Neural cell (in vitro differentiated cells): ENCODE results near the gene TLX3. TPM values are rescaled to one million over a fixed set of nuclear protein-coding genes. Genes with fewer than 3 reads are reported as not detected.

Experiments
- H2AFZ ChIP-seq: fragments of 200-600, 300-800 bp; sonication (generic), shearing (Covaris generic); 2 replicates; pipeline ENCODE4 v1.6.0; 2014; ENCODE audit warnings: low read depth, mild to moderate bottlenecking, antibody characterized with exemption, low read length, moderate library complexity
- H3F3A ChIP-seq: fragments of 200-600 bp; shearing (Covaris generic); 2 replicates; pipeline ENCODE4 v1.6.1; 2016; ENCODE audit warnings: mild to moderate bottlenecking, moderate library complexity, mixed read lengths, antibody characterized with exemption, low read length; ENCODE audit not compliant: insufficient read depth, poor library complexity, severe bottlenecking
- H3K27ac ChIP-seq: fragments of 200-600, 300-800 bp; sonication (generic), shearing (Covaris generic); 2 replicates; pipeline ENCODE4 v1.5.1; 2014; ENCODE audit warnings: mild to moderate bottlenecking, low read length, moderate library complexity
- H3K27me3 ChIP-seq: fragments of 300-800, 200-600 bp; sonication (generic), shearing (Covaris generic); 2 replicates; pipeline ENCODE4 v1.6.0; 2014; ENCODE audit warnings: mild to moderate bottlenecking, low read depth, low read length, moderate library complexity; ENCODE audit not compliant: insufficient read depth
- H3K36me3 ChIP-seq: fragments of 300-800, 200-600 bp; sonication (generic), shearing (Covaris generic); 2 replicates; pipeline ENCODE4 v1.5.1; 2014; ENCODE audit warnings: mild to moderate bottlenecking, antibody characterized with exemption, low read length, moderate library complexity; ENCODE audit not compliant: insufficient read depth
- H3K4me2 ChIP-seq: fragments of 300-800, 200-600 bp; sonication (generic), shearing (Covaris generic); 2 replicates; pipeline ENCODE4 v1.6.0; 2014; ENCODE audit warnings: mild to moderate bottlenecking, low read length
- H3K4me3 ChIP-seq: fragments of 300-800, 200-600 bp; sonication (generic), shearing (Covaris generic); 2 replicates; pipeline ENCODE4 v1.5.1; 2014; ENCODE audit warnings: mild to moderate bottlenecking, low read length, moderate library complexity
- H3K79me2 ChIP-seq: fragments of 200-600 bp; shearing (Covaris generic); replicated peaks from 2 replicates; pipeline ENCODE4 v1.6.0; 2014; ENCODE audit warnings: mild to moderate bottlenecking, low read length, moderate library complexity; ENCODE audit not compliant: insufficient read depth
- H3K9ac ChIP-seq: fragments of 300-800, 200-600 bp; sonication (generic), shearing (Covaris generic); 2 replicates; pipeline ENCODE4 v1.6.1; 2016; ENCODE audit warnings: mild to moderate bottlenecking, low read length, mixed read lengths
- H3K9me2 ChIP-seq: fragments of 200-600 bp; shearing (Covaris generic); 2 replicates; pipeline ENCODE4 v1.6.1; 2016; ENCODE audit warnings: mild to moderate bottlenecking, low read length, mixed read lengths; ENCODE audit not compliant: insufficient read depth
- H3K9me3 ChIP-seq: fragments of 200-600, 300-800 bp; sonication (generic), shearing (Covaris generic); 2 replicates; pipeline ENCODE4 v1.6.1; 2016; ENCODE audit warnings: mild to moderate bottlenecking, mixed run types, low read length, moderate library complexity, mixed read lengths
- H4K20me1 ChIP-seq: fragments of 200-600 bp; shearing (Covaris generic); 2 replicates; pipeline ENCODE4 v1.6.1; 2016; ENCODE audit warnings: mild to moderate bottlenecking, mixed run types; ENCODE audit not compliant: insufficient read depth
- EP300 ChIP-seq: fragments of 450-650 bp; conservative IDR thresholded peaks from 2 replicates; pipeline ENCODE4 v1.6.1; 2014; ENCODE audit warnings: antibody characterized with exemption, mild to moderate bottlenecking, moderate library complexity; ENCODE audit not compliant: poor library complexity, severe bottlenecking
- EZH2 ChIP-seq: fragments of 200-600, 300-800 bp; shearing (Covaris generic), sonication (generic); IDR thresholded peaks from 2 replicates; pipeline ENCODE4 v1.6.1; 2014; ENCODE audit warnings: antibody characterized with exemption, low read length, borderline replicate concordance, mild to moderate bottlenecking; ENCODE audit not compliant: insufficient read depth, poor library complexity, severe bottlenecking
- MXI1 ChIP-seq: fragments of 450-650 bp; conservative IDR thresholded peaks from 2 replicates; pipeline ENCODE4 v1.6.1; 2014; ENCODE audit warnings: antibody characterized with exemption, mild to moderate bottlenecking; ENCODE audit not compliant: poor library complexity, severe bottlenecking
- POLR2AphosphoS5 ChIP-seq: IDR thresholded peaks from 2 replicates; pipeline ENCODE4 v1.6.1; 2012
- RAD21 ChIP-seq: fragments of 450-650 bp; conservative IDR thresholded peaks from 2 replicates; pipeline ENCODE4 v1.6.1; 2014; ENCODE audit warnings: antibody characterized with exemption, mild to moderate bottlenecking, moderate library complexity
- SMC3 ChIP-seq: fragments of 450-650 bp; conservative IDR thresholded peaks from 2 replicates; pipeline ENCODE4 v1.6.1; 2014; ENCODE audit warnings: antibody characterized with exemption, mild to moderate bottlenecking, moderate library complexity; ENCODE audit not compliant: poor library complexity
- TAF1 ChIP-seq: IDR thresholded peaks from 2 replicates; pipeline ENCODE4 v1.6.1; 2012; ENCODE audit warnings: low read depth
- polyA plus RNA-seq: library from polyadenylated mRNA; depleted of rRNA; stranded (reverse); fragments of >200 nt; gene quantifications from 2 replicates; pipeline ENCODE4 v1.2.3, GENCODE V29; 2014
- TF ChIP-seq, protein P1 (sequence below): IDR thresholded peaks from 2 replicates; pipeline ENCODE4 v1.6.1; 2012; ENCODE audit warnings: borderline replicate concordance
- TF ChIP-seq, protein P2 (sequence below): fragments of 450-650 bp; IDR thresholded peaks from 2 replicates; pipeline ENCODE4 v1.5.1; 2014; ENCODE audit warnings: antibody characterized with exemption, mild to moderate bottlenecking, moderate library complexity; ENCODE audit not compliant: poor library complexity, severe bottlenecking

Gene TLX3
- polyA plus RNA-seq, 1 donor from 2014 or later, result not detected

DNA sequence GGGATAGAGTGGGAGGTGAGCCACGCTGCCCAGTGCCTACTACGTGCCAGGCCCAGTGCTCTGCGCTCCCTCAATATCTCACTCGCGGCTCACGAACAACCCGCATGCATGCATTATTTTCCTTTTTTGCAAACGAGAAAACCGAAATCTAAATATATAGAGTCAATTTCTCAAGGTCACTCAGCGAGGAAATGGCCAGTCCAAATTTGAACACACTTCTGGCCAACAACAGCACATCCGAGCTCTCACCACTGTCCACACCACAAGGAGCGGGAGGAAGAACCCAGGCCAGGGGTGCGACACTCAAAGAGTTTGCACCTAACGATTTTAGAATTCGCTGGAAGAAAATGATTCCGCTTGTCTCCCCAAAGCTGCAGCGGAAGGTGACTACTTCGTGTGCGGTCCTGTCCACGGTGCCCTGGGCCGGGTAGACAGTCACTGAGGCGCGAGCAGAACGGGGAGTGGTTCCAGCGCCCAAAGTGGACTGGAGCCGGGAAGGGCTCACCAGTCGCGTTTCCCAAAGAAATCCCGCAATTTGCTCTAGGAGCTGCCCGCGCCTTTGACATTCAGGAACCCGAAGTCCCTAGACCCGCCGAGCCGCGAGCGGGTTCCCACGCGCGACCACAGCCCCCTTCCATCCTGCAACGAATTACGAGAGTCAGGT is 1.1 kb upstream of the TLX3 start:
- Histone ChIP-seq H3F3A (no peaks in the 10 kb centered on the region), H3K9me3 (peaks cover 4% of the 10 kb centered on the region), H3K9ac (no peak overlapping the region), H4K20me1 (no peaks in the 10 kb centered on the region), H3K27ac (no peak overlapping the region), H3K79me2 (no peaks in the 10 kb centered on the region), H3K9me2 (no peaks in the 10 kb centered on the region), H3K4me2 (no peak overlapping the region), H3K27me3 (peaks cover 95% of the 10 kb centered on the region), H3K4me3 (no peak overlapping the region), H3K36me3 (no peaks in the 10 kb centered on the region), H2AFZ (no peak overlapping the region)
- no peak for TF ChIP-seq SMC3
- peak; percentile 35 for TF ChIP-seq POLR2AphosphoS5

DNA sequence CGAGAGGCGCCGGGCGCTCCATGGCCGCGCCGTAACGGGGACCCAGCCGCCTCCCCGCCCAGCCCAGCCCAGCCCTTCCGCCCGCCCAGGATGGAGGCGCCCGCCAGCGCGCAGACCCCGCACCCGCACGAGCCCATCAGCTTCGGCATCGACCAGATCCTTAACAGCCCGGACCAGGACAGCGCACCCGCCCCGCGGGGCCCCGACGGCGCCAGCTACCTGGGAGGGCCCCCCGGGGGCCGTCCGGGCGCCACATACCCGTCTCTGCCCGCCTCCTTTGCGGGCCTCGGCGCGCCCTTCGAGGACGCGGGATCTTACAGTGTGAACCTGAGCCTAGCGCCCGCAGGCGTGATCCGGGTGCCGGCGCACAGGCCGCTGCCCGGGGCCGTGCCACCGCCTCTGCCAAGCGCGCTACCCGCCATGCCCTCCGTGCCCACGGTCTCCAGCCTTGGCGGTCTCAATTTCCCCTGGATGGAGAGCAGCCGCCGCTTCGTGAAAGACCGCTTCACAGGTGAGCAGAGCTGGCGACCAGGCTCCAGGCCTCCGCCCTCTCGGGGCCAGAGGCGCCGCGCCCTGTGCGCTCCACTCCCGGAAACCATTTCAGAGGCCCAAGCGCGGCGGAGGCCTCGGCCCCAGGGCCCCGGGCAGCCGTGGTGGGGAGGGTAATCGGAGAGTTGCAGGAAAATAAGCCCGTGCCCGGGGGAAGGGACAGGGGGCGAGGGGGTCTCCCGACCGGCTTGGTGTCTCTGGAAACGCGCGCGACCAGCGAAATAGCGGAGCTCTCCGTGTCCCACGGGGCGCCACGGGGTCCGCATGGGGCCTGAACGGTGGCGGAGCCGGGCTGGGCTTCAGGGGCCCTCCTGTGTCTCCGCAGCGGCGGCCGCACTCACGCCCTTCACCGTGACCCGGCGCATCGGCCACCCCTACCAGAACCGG is 496 bp downstream of the TLX3 start:
- H3K36me3 ChIP-seq, result no peaks in the 10 kb centered on the region
- H4K20me1 ChIP-seq, result no peaks in the 10 kb centered on the region
- H3K9me3 ChIP-seq, result peaks cover 4% of the 10 kb centered on the region
- no peak overlapping the region for H3K4me2 ChIP-seq
- no peak overlapping the region for H3K27ac ChIP-seq
- H3K79me2 ChIP-seq, result no peaks in the 10 kb centered on the region
- H3K27me3 ChIP-seq, result peaks cover 100% of the 10 kb centered on the region
- peak; percentile 19 for TF ChIP-seq POLR2AphosphoS5
- no peak for TF ChIP-seq TAF1
- TF ChIP-seq EZH2, result peak; percentile 95
- TF ChIP-seq RAD21, result no peak
- H3K9ac ChIP-seq, result no peak overlapping the region
- no peaks in the 10 kb centered on the region for H3F3A ChIP-seq
- no peak overlapping the region for H3K4me3 ChIP-seq
- H3K9me2 ChIP-seq, result no peaks in the 10 kb centered on the region
- no peak overlapping the region for H2AFZ ChIP-seq

DNA sequence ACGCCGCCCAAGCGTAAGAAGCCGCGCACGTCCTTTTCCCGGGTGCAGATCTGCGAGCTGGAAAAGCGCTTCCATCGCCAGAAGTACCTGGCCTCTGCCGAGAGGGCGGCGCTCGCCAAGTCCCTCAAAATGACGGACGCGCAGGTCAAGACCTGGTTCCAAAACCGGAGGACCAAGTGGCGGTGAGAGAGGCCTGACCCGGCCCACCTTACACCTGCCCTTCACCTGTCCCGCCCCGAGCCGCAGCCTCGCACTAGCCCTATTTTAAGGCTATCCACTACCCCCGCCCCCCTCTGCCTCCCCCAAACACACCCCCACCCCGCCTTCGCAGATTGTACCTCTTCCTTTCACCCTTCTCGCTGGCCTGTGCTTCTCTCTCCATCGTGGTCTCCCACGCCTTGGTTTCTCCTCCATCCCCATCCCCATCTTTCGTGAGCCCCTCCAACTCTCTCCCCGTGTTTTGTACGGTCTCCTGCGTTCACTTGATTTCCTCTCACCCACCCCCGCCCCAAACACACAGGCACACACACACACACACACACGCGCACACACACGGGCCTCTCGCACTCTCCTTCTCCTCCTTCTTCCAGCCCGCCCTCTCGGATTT is 1.3 kb downstream of the TLX3 start:
- no peak overlapping the region for H3K4me2 ChIP-seq

More for the DNA sequence above, 1.3 kb downstream of the TLX3 start:
- H4K20me1 ChIP-seq, result no peaks in the 10 kb centered on the region
- no peak overlapping the region for H3K4me3 ChIP-seq
- no peaks in the 10 kb centered on the region for H3F3A ChIP-seq
- H3K9me3 ChIP-seq, result peaks cover 4% of the 10 kb centered on the region
- no peaks in the 10 kb centered on the region for H3K79me2 ChIP-seq
- no peaks in the 10 kb centered on the region for H3K9me2 ChIP-seq
- TF ChIP-seq RAD21 (no peak), POLR2AphosphoS5 (no peak), MXI1 (no peak), TAF1 (no peak), EZH2 (no peak), EP300 (no peak), SMC3 (no peak)
- TF ChIP-seq, protein P1, sequence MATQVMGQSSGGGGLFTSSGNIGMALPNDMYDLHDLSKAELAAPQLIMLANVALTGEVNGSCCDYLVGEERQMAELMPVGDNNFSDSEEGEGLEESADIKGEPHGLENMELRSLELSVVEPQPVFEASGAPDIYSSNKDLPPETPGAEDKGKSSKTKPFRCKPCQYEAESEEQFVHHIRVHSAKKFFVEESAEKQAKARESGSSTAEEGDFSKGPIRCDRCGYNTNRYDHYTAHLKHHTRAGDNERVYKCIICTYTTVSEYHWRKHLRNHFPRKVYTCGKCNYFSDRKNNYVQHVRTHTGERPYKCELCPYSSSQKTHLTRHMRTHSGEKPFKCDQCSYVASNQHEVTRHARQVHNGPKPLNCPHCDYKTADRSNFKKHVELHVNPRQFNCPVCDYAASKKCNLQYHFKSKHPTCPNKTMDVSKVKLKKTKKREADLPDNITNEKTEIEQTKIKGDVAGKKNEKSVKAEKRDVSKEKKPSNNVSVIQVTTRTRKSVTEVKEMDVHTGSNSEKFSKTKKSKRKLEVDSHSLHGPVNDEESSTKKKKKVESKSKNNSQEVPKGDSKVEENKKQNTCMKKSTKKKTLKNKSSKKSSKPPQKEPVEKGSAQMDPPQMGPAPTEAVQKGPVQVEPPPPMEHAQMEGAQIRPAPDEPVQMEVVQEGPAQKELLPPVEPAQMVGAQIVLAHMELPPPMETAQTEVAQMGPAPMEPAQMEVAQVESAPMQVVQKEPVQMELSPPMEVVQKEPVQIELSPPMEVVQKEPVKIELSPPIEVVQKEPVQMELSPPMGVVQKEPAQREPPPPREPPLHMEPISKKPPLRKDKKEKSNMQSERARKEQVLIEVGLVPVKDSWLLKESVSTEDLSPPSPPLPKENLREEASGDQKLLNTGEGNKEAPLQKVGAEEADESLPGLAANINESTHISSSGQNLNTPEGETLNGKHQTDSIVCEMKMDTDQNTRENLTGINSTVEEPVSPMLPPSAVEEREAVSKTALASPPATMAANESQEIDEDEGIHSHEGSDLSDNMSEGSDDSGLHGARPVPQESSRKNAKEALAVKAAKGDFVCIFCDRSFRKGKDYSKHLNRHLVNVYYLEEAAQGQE, result no peak
- TF ChIP-seq, protein P2, sequence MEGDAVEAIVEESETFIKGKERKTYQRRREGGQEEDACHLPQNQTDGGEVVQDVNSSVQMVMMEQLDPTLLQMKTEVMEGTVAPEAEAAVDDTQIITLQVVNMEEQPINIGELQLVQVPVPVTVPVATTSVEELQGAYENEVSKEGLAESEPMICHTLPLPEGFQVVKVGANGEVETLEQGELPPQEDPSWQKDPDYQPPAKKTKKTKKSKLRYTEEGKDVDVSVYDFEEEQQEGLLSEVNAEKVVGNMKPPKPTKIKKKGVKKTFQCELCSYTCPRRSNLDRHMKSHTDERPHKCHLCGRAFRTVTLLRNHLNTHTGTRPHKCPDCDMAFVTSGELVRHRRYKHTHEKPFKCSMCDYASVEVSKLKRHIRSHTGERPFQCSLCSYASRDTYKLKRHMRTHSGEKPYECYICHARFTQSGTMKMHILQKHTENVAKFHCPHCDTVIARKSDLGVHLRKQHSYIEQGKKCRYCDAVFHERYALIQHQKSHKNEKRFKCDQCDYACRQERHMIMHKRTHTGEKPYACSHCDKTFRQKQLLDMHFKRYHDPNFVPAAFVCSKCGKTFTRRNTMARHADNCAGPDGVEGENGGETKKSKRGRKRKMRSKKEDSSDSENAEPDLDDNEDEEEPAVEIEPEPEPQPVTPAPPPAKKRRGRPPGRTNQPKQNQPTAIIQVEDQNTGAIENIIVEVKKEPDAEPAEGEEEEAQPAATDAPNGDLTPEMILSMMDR, result no peak
- no peaks in the 10 kb centered on the region for H3K36me3 ChIP-seq
- H3K9ac ChIP-seq, result no peak overlapping the region
- no peak overlapping the region for H2AFZ ChIP-seq
- H3K27me3 ChIP-seq, result peaks cover 100% of the 10 kb centered on the region
- no peak overlapping the region for H3K27ac ChIP-seq
